IMR-90 (cell line): ENCODE data around the gene OAF.

ENCODE experiments used
- CTCF ChIP-seq: conservative IDR thresholded peaks from 2 replicates; pipeline ENCODE4 v1.5.1; 2012; ENCODE audit warnings: mild to moderate bottlenecking, low read depth, low read length, improper control_type of control experiment
- POLR2A ChIP-seq: IDR thresholded peaks from 2 replicates; pipeline ENCODE4 v1.6.1; 2012; ENCODE audit warnings: mild to moderate bottlenecking, low read depth, low read length

- TF ChIP-seq CTCF (no peak), POLR2A (no peak)
Observed at GRCh38 chr11:120261321-120261720, 50.5 kb downstream of the OAF start.
